HCT116 (cell line): Measurements from ENCODE around the gene HUNK. TPM values are rescaled to one million over a fixed set of nuclear protein-coding genes. Genes with fewer than 3 reads are reported as not detected.

ENCODE experiments used
- ATAC-seq: fragments of 200-7000 bp; cut with Tn5 transposase; 2 replicates; pipeline ENCODE4 v1.9.1; 2020; ENCODE audit warnings: mild to moderate bottlenecking, moderate library complexity
- BruUV-seq: library from RNA; stranded (reverse); fragments of 400-500 nt; replicated peaks from 2 replicates; lab custom pipeline; 2021; lab: Mats Ljungman, UMichigan
- CTCF ChIA-PET: fragments of 300-600 bp; sonication (Branson Sonifier 250); formaldehyde crosslinking; loops from one replicate; lab custom pipeline; 2021; ENCODE audit warnings: antibody characterized with exemption; lab: Charles Lee
- POLR2A ChIA-PET: fragments of 300-600, 350-600 bp; sonication (Branson Sonifier 250); formaldehyde crosslinking; loops from one replicate; lab custom pipeline; 2021; ENCODE audit warnings: antibody characterized with exemption; lab: Charles Lee
- RAD21 ChIA-PET, 2 experiments: fragments of 300-600 bp; sonication (Branson Sonifier 250); formaldehyde crosslinking; loops; one replicate each; lab custom pipeline; 2023; ENCODE audit warnings: low total read pairs in 2 of 2; ENCODE audit not compliant: uncharacterized antibody in 2 of 2, unreplicated experiment in 2 of 2, low non-redundant PET in 1 of 2; lab: Charles Lee
- DNase-seq: peaks from one replicate; pipeline ENCODE4 v3.0.0-alpha.2; 2010; ENCODE audit warnings: low read depth, low spot score
- H2AFZ ChIP-seq: fragments of 200-600 bp; shearing (Covaris generic), sonication (generic); 2 replicates; pipeline ENCODE4 v1.6.1; 2017; ENCODE audit warnings: low read depth, mixed run types, mixed read lengths, antibody characterized with exemption, low read length; ENCODE audit not compliant: poor library complexity, severe bottlenecking
- H3K27ac ChIP-seq: 2 replicates; pipeline ENCODE4 v1.5.1; 2012; ENCODE audit warnings: low read depth, low read length
- H3K27me3 ChIP-seq: fragments of 200-600 bp; sonication (generic); 2 replicates; pipeline ENCODE4 v1.6.1; 2016; ENCODE audit warnings: mixed run types, low read length, mixed read lengths; ENCODE audit not compliant: insufficient read depth
- H3K36me3 ChIP-seq, 2 experiments: fragments of 200-500 bp in 1 of 2; fragments of 200-600 bp in 1 of 2; sonication (Bioruptor generic) in 1 of 2; sonication (generic) in 1 of 2; 2 replicates each; pipeline versions ENCODE4 v1.5.1 to v1.6.1; 2014 to 2016; ENCODE audit warnings: low read length in 2 of 2, inconsistent platforms in 1 of 2, mixed read lengths in 1 of 2, mixed run types in 1 of 2; ENCODE audit not compliant: insufficient read depth in 2 of 2, control insufficient read depth in 1 of 2
- H3K4me1 ChIP-seq, 2 experiments: fragments of 200-600 bp in 1 of 2; sonication (generic) in 1 of 2; 2 replicates each; pipeline versions ENCODE4 v1.5.1 to v1.6.1; 2012 to 2017; ENCODE audit warnings: low read length in 2 of 2, inconsistent platforms in 1 of 2, mild to moderate bottlenecking in 1 of 2, mixed read lengths in 1 of 2, mixed run types in 1 of 2, moderate library complexity in 1 of 2; ENCODE audit not compliant: insufficient read depth in 2 of 2, control insufficient read depth in 1 of 2
- H3K4me2 ChIP-seq: fragments of 200-600 bp; sonication (generic); 2 replicates; pipeline ENCODE4 v1.6.1; 2017; ENCODE audit warnings: mixed run types, low read length, mixed read lengths
- H3K4me3 ChIP-seq, 2 experiments: fragments of 200-600 bp in 1 of 2; sonication (generic) in 1 of 2; replicated peaks in 1 of 2; 2 replicates each; pipeline ENCODE4 v1.5.1; 2011 to 2016; ENCODE audit warnings: low read length in 2 of 2, control low read depth in 1 of 2, low read depth in 1 of 2, mild to moderate bottlenecking in 1 of 2, mixed read lengths in 1 of 2, mixed run types in 1 of 2
- H3K79me2 ChIP-seq: fragments of 200-600 bp; sonication (generic); 2 replicates; pipeline ENCODE4 v1.6.1; 2017; ENCODE audit warnings: mild to moderate bottlenecking, mixed run types, low read length, moderate library complexity, mixed read lengths; ENCODE audit not compliant: insufficient read depth
- H3K9ac ChIP-seq: fragments of 200-600 bp; sonication (generic); 2 replicates; pipeline ENCODE4 v1.6.1; 2016; ENCODE audit warnings: low read length, mixed read lengths
- H3K9me2 ChIP-seq: fragments of 200-600 bp; sonication (generic), shearing (Covaris generic); 2 replicates; pipeline ENCODE4 v1.6.1; 2017; ENCODE audit warnings: mixed run types, mild to moderate bottlenecking, moderate library complexity; ENCODE audit not compliant: insufficient read depth
- H3K9me3 ChIP-seq, 2 experiments: fragments of 200-500 bp in 1 of 2; fragments of 200-600 bp in 1 of 2; sonication (Bioruptor generic) in 1 of 2; sonication (generic) in 1 of 2; 2 replicates each; pipeline ENCODE4 v1.6.1; 2014 to 2017; ENCODE audit warnings: low read length in 2 of 2, mixed read lengths in 2 of 2, inconsistent platforms in 1 of 2, low read depth in 1 of 2, mild to moderate bottlenecking in 1 of 2, mixed run types in 1 of 2, moderate library complexity in 1 of 2; ENCODE audit not compliant: control insufficient read depth in 1 of 2, insufficient read depth in 1 of 2
- H4K20me1 ChIP-seq: fragments of 200-600 bp; sonication (generic), shearing (Covaris generic); 2 replicates; pipeline ENCODE4 v1.6.1; 2017; ENCODE audit warnings: mixed run types, mild to moderate bottlenecking, moderate library complexity; ENCODE audit not compliant: insufficient read depth
- EGR1 ChIP-seq: IDR thresholded peaks from 2 replicates; pipeline ENCODE4 v1.6.1; 2012; ENCODE audit warnings: low read depth
- EZH2phosphoT487 ChIP-seq: fragments of 200-600 bp; IDR thresholded peaks from 2 replicates; pipeline ENCODE4 v1.6.1; 2018; ENCODE audit warnings: antibody characterized with exemption, borderline replicate concordance
- FOSL1 ChIP-seq: IDR thresholded peaks from 2 replicates; pipeline ENCODE4 v1.6.1; 2012; ENCODE audit warnings: low read depth
- JUND ChIP-seq: IDR thresholded peaks from 2 replicates; pipeline ENCODE4 v1.6.1; 2012
- POLR2A ChIP-seq: IDR thresholded peaks from 2 replicates; pipeline ENCODE4 v1.7.0; 2011; ENCODE audit warnings: borderline replicate concordance; ENCODE audit not compliant: insufficient read depth, insufficient read length; ENCODE audit errors: extremely low read depth
- SP1 ChIP-seq: IDR thresholded peaks from 2 replicates; pipeline ENCODE4 v1.6.1; 2012; ENCODE audit warnings: low read depth
- TCF7L2 ChIP-seq: IDR thresholded peaks from 2 replicates; pipeline ENCODE4 v1.7.0; 2011; ENCODE audit warnings: borderline replicate concordance, inconsistent platforms; ENCODE audit not compliant: insufficient read depth, insufficient read length; ENCODE audit errors: extremely low read depth
- intact Hi-C: fragments of 100-400 bp; cut with micrococcal nuclease; formaldehyde crosslinking; loops from 2 replicates; pipeline ENCODE4 v1.10.0; 2022
- total RNA-seq: library from RNA; stranded (reverse); gene quantifications from one replicate; pipeline ENCODE4 v1.2.1, GENCODE V29; 2021; ENCODE audit not compliant: unreplicated experiment

Gene HUNK
- total RNA-seq, 1 experiment from 2014 or later, result not detected

- H3K9me2 ChIP-seq, result no peaks in the 10 kb centered on the region
- no peak overlapping the region for H3K27ac ChIP-seq
- H2AFZ ChIP-seq, result no peak overlapping the region
- H3K79me2 ChIP-seq, result no peaks in the 10 kb centered on the region
- H3K4me3 ChIP-seq, result no peak overlapping the region
- H3K9me3 ChIP-seq, result peaks cover 0 to 5% of the 10 kb centered on the region in 2 experiments; a peak in 1 of 4 replicates
- H3K4me2 ChIP-seq, result no peak overlapping the region
- no peak overlapping the region for H3K9ac ChIP-seq
- H3K36me3 ChIP-seq, result no peaks in the 10 kb centered on the region
- H3K4me1 ChIP-seq, result no peaks in the 10 kb centered on the region
- TF ChIP-seq TCF7L2, result no peak
- TF ChIP-seq SP1, result no peak
- TF ChIP-seq JUND, result no peak
- TF ChIP-seq EZH2phosphoT487, result no peak
- TF ChIP-seq EGR1, result no peak
- TF ChIP-seq FOSL1, result no peak
- CTCF ChIA-PET, result no interaction called here
- RAD21 ChIA-PET, result no interaction called here
- H3K27me3 ChIP-seq, result 0 out of 2 replicates have a peak, but pooled peaks cover 2% of the 10 kb centered on the region
- no TSS peak for BruUV-seq
- no peak for DNase-seq
- POLR2A ChIA-PET, result no interaction called here
- ATAC-seq, result no peak
- intact Hi-C loops, result no loop called here
- H4K20me1 ChIP-seq, result no peaks in the 10 kb centered on the region
Observed at GRCh38 chr21:32043458-32043857, 170.6 kb downstream of the HUNK start.

GRCh38 chr21:32044205-32045180 lies 171.7 kb downstream of the HUNK start:
- Histone ChIP-seq H3K9me2 (no peaks in the 10 kb centered on the region), H3K4me3 (no peak overlapping the region), H3K4me1 (no peaks in the 10 kb centered on the region), H3K9me3 (peaks cover 0 to 5% of the 10 kb centered on the region in 2 experiments; a peak in 1 of 4 replicates), H3K27me3 (0 out of 2 replicates have a peak, but pooled peaks cover 2% of the 10 kb centered on the region), H3K36me3 (no peaks in the 10 kb centered on the region), H3K27ac (no peak overlapping the region), H4K20me1 (no peaks in the 10 kb centered on the region), H2AFZ (no peak overlapping the region), H3K9ac (no peak overlapping the region), H3K79me2 (no peaks in the 10 kb centered on the region), H3K4me2 (no peak overlapping the region)
- ATAC-seq (no peak), DNase-seq (no peak)
- ChIA-PET POLR2A (no interaction called here), CTCF (no interaction called here), RAD21 (no interaction called here)
- TF ChIP-seq EGR1, result no peak
- TF ChIP-seq TCF7L2, result no peak
- TF ChIP-seq POLR2A, result no peak
- intact Hi-C loops, result no loop called here
- BruUV-seq, result no TSS peak
